ENCODE measurements around the gene IL6. TPM values are rescaled to one million over a fixed set of nuclear protein-coding genes. Genes with fewer than 3 reads are reported as not detected.

IL6 gene
- total and polyA plus RNA-seq, 2 of the 8 experiments (the other 6 are each of a cell fraction or from before 2014, with no cell fraction given) = 0.12 to 0.41 TPM

- peak overlapping the region; percentile 40 for H3K18ac ChIP-seq (ENCODE audit: extremely low read depth, low read length)
- H3K9me3 ChIP-seq (ENCODE audit: insufficient read depth in 2 of 2, low read depth in 1 of 2, low read length in 1 of 2) = no peaks in the 10 kb centered on the region
- H3K79me2 ChIP-seq (ENCODE audit: control insufficient read depth in 1 of 2, insufficient read depth in 2 of 2, low read length in 2 of 2) = no peaks in the 10 kb centered on the region
- no peak overlapping the region for H4K8ac ChIP-seq (ENCODE audit: extremely low read depth, insufficient read depth, low read length)
- 0 out of 4 replicates have a peak overlapping the region, but pooled peaks of 1 of the 2 experiments have one; percentile 21 for H3K4me2 ChIP-seq (ENCODE audit: insufficient read depth in 1 of 2, low read depth in 2 of 2, low read length in 2 of 2)
- peak overlapping the region; percentile 62; the same call in 1 of the 2 replicates for H3K27ac ChIP-seq (ENCODE audit: low read depth, low read length)
- no peak overlapping the region for H3K9ac ChIP-seq (replicated peaks in 1 of 4; ENCODE audit: extremely low read depth in 1 of 4, low read depth in 3 of 4, low read length in 3 of 4)
- 84% methylated on average over 4 of the region's 4 CpGs; no CpG with 5 or more reads in 1 of the 2 experiments for WGBS, 2 experiments (ENCODE audit: extremely low coverage in 1 of 2, insufficient coverage in 1 of 2, insufficient read length in 1 of 2, insufficient replicate concordance in 2 of 2, low coverage in 1 of 2, low lambda C conversion rate in 2 of 2, missing lambda C conversion rate in 1 of 2)
- H3K4ac ChIP-seq (replicated peaks; ENCODE audit: insufficient read length, low read depth, low read length) = peak overlapping the region; percentile 42
- H4K20me1 ChIP-seq (replicated peaks in 1 of 2; ENCODE audit: control insufficient read depth in 1 of 2, insufficient read depth in 2 of 2, low read length in 2 of 2) = no peaks in the 10 kb centered on the region
- FAIRE-seq = no peak
- H4K91ac ChIP-seq (replicated peaks; ENCODE audit: insufficient read length, low read length) = peak overlapping the region; percentile 57
- POLR2A ChIA-PET (ENCODE audit: partially characterized antibody) = interaction anchor here (1.1 to 3.4 kb wide), 7 partner anchors 9 to 148 kb away, joined by 3 to 10 read pairs (median 4); partner anchors contain the start of gene IL6
- no peak overlapping the region for H3K14ac ChIP-seq (ENCODE audit: insufficient read length)
- no peaks in the 10 kb centered on the region for H3K36me3 ChIP-seq (ENCODE audit: control insufficient read depth in 2 of 4, insufficient read depth in 4 of 4, low read length in 3 of 4)
- H3K79me1 ChIP-seq (ENCODE audit: low read depth, low read length) = no peaks in the 10 kb centered on the region
- H3K4me3 ChIP-seq (ENCODE audit: extremely low read depth in 1 of 4, insufficient read depth in 2 of 4, low read depth in 3 of 4, low read length in 4 of 4) = no peak overlapping the region
- no peak overlapping the region for H3K23ac ChIP-seq (ENCODE audit: insufficient read length)
- TF ChIP-seq BACH1 (IDR thresholded peaks at IDR 0.05; ENCODE audit: low read length) = no peak
- no peak for TF ChIP-seq SIN3A (conservative IDR thresholded peaks at IDR 0.05 in 1 of 2, IDR thresholded peaks at IDR 0.05 in 1 of 2; ENCODE audit: low read depth in 1 of 2, low read length in 2 of 2)
- H3K23me2 ChIP-seq (ENCODE audit: low read depth, low read length) = no peaks in the 10 kb centered on the region
- no peak overlapping the region for H3K56ac ChIP-seq (replicated peaks; ENCODE audit: insufficient read length, low read depth, low read length)
- H2BK120ac ChIP-seq (replicated peaks; ENCODE audit: low read depth, low read length) = peak overlapping the region; percentile 63
- H2BK15ac ChIP-seq (ENCODE audit: low read length) = no peak overlapping the region
- peak overlapping the region; percentile 98 for H2BK5ac ChIP-seq (ENCODE audit: low read depth, low read length)
- no peak for DNase-seq (ENCODE audit: low read depth in 1 of 2, low spot score in 2 of 2)
- H2BK20ac ChIP-seq (ENCODE audit: low read length) = peak overlapping the region; percentile 84; the same call in 1 of the 2 replicates
- peaks cover 4 to 9% (median 5%) of the 10 kb centered on the region in 4 experiments; a peak in 6 of 7 replicates for H3K4me1 ChIP-seq (replicated peaks in 1 of 4; ENCODE audit: control insufficient read depth in 3 of 4, insufficient read depth in 4 of 4, low read length in 3 of 4)
- no peaks in the 10 kb centered on the region for H3K27me3 ChIP-seq (replicated peaks in 1 of 4; ENCODE audit: control insufficient read depth in 3 of 4, extremely low read depth in 1 of 4, insufficient read depth in 3 of 4, low read length in 3 of 4)
- CTCF ChIA-PET (ENCODE audit: partially characterized antibody) = interaction anchor here (1.0 to 4.3 kb wide), 7 partner anchors 16 to 149 kb away, joined by 3 to 36 read pairs (median 5); partner anchors contain the start of gene IL6
- peak overlapping the region; percentile 68; the same call in 1 of the 2 replicates for H2AK5ac ChIP-seq (ENCODE audit: low read depth, low read length)
- H4K5ac ChIP-seq (ENCODE audit: insufficient read length, low read depth, low read length) = no peak overlapping the region
- H2BK12ac ChIP-seq (ENCODE audit: low read depth, low read length) = peak overlapping the region; percentile 77
- H2AFZ ChIP-seq (ENCODE audit: low read length) = no peak overlapping the region
Measured at GRCh38 chr7:22709857-22710256, 17.1 kb upstream of the IL6 start.
